BLaER1 (cell line): ENCODE measurements around the gene PI4K2A.

Experiments used
- H3K27ac ChIP-seq: shearing (Covaris generic); formaldehyde crosslinking; 2 replicates; pipeline ENCODE4 v1.8.1; 2022
- H3K27me3 ChIP-seq: shearing (Covaris generic); formaldehyde crosslinking; 2 replicates; pipeline ENCODE4 v1.8.1; 2022
- H3K36me3 ChIP-seq: shearing (Covaris generic); formaldehyde crosslinking; 2 replicates; pipeline ENCODE4 v1.8.1; 2022
- H3K4me1 ChIP-seq: shearing (Covaris generic); formaldehyde crosslinking; 2 replicates; pipeline ENCODE4 v1.8.1; 2022
- H3K4me2 ChIP-seq: shearing (Covaris generic); formaldehyde crosslinking; 2 replicates; pipeline ENCODE4 v1.8.1; 2022
- H3K4me3 ChIP-seq: shearing (Covaris generic); formaldehyde crosslinking; 2 replicates; pipeline ENCODE4 v1.8.1; 2022
- H3K9ac ChIP-seq: shearing (Covaris generic); formaldehyde crosslinking; 2 replicates; pipeline ENCODE4 v1.8.1; 2022
- H3K9me3 ChIP-seq: shearing (Covaris generic); formaldehyde crosslinking; 2 replicates; pipeline ENCODE4 v1.8.1; 2022
- H4K20me1 ChIP-seq: shearing (Covaris generic); formaldehyde crosslinking; 2 replicates; pipeline ENCODE4 v1.8.1; 2022
- Cebpa-rat ChIP-seq: shearing (Covaris generic); IDR thresholded peaks from 2 replicates; pipeline ENCODE4 v1.8.1; 2022

The PI4K2A gene

GRCh38 chr10:97640174-97640867, at the start of gene PI4K2A:
Gene PI4K2A, plus strand, starts transcription at chr10:97640671. Its CDS starts 72 bp downstream, at chr10:97640743.
- no peak for TF ChIP-seq Cebpa-rat
- Histone ChIP-seq H3K4me3 (peak within 1 kb of the TSS; percentile 81), H3K9me3 (peaks cover 10% of the 10 kb centered on the region; the same call in 1 of the 2 replicates), H3K27ac (peak within 1 kb of the TSS; percentile 49; the same call in 1 of the 2 replicates), H3K36me3 (0 out of 2 replicates have a peak, but pooled peaks cover 7% of the 10 kb centered on the region), H3K4me2 (peak within 1 kb of the TSS; percentile 81), H4K20me1 (peaks cover 13% of the 10 kb centered on the region; the same call in 1 of the 2 replicates), H3K4me1 (peaks cover 13% of the 10 kb centered on the region), H3K9ac (peak within 1 kb of the TSS; percentile 73), H3K27me3 (no peaks in the 10 kb centered on the region)

- Histone ChIP-seq H3K9me3 (no peaks in the 10 kb centered on the region), H3K27me3 (no peaks in the 10 kb centered on the region), H3K9ac (no peak overlapping the region), H3K4me1 (peaks cover 17% of the 10 kb centered on the region), H3K27ac (no peak overlapping the region), H3K4me2 (peak overlapping the region; percentile 30), H3K36me3 (no peaks in the 10 kb centered on the region), H4K20me1 (no peaks in the 10 kb centered on the region), H3K4me3 (no peak overlapping the region)
- no peak for TF ChIP-seq Cebpa-rat
Measured at GRCh38 chr10:97590748-97591495, 49.5 kb upstream of the PI4K2A start.

GRCh38 chr10:97593421-97593820, 47.0 kb upstream of the PI4K2A start:
- no peaks in the 10 kb centered on the region for H3K9me3 ChIP-seq
- peaks cover 18% of the 10 kb centered on the region for H3K4me1 ChIP-seq
- no peak overlapping the region for H3K4me2 ChIP-seq
- H3K9ac ChIP-seq = no peak overlapping the region
- H3K27me3 ChIP-seq = no peaks in the 10 kb centered on the region
- H3K36me3 ChIP-seq = no peaks in the 10 kb centered on the region
- no peak for TF ChIP-seq Cebpa-rat
- H3K27ac ChIP-seq = no peak overlapping the region
- H4K20me1 ChIP-seq = no peaks in the 10 kb centered on the region
- H3K4me3 ChIP-seq = no peak overlapping the region

GRCh38 chr10:97596101-97597082, 44.1 kb upstream of the PI4K2A start:
- Histone ChIP-seq H3K36me3 (no peaks in the 10 kb centered on the region), H4K20me1 (no peaks in the 10 kb centered on the region), H3K4me2 (no peak overlapping the region), H3K9me3 (no peaks in the 10 kb centered on the region), H3K4me3 (no peak overlapping the region), H3K27me3 (no peaks in the 10 kb centered on the region), H3K4me1 (peaks cover 14% of the 10 kb centered on the region), H3K27ac (no peak overlapping the region), H3K9ac (no peak overlapping the region)
- no peak for TF ChIP-seq Cebpa-rat

- H3K9me3 ChIP-seq = no peaks in the 10 kb centered on the region
- no peak overlapping the region for H3K4me2 ChIP-seq
- no peak overlapping the region for H3K27ac ChIP-seq
- H3K4me1 ChIP-seq = peaks cover 6% of the 10 kb centered on the region; the same call in 1 of the 2 replicates
- H3K9ac ChIP-seq = no peak overlapping the region
- H3K4me3 ChIP-seq = no peak overlapping the region
- no peaks in the 10 kb centered on the region for H4K20me1 ChIP-seq
- H3K36me3 ChIP-seq = no peaks in the 10 kb centered on the region
- H3K27me3 ChIP-seq = no peaks in the 10 kb centered on the region
- no peak for TF ChIP-seq Cebpa-rat
Measured at GRCh38 chr10:97597778-97598177, 42.7 kb upstream of the PI4K2A start.

- Histone ChIP-seq H3K4me2 (peak overlapping the region; percentile 31; the same call in 1 of the 2 replicates), H3K27ac (no peak overlapping the region), H3K9ac (no peak overlapping the region)
Measured at GRCh38 chr10:97598407-97599271, 41.8 kb upstream of the PI4K2A start.

GRCh38 chr10:97599272-97599619, 41.2 kb upstream of the PI4K2A start:
- Histone ChIP-seq H4K20me1 (no peaks in the 10 kb centered on the region), H3K27me3 (no peaks in the 10 kb centered on the region), H3K4me3 (no peak overlapping the region), H3K36me3 (no peaks in the 10 kb centered on the region), H3K9ac (no peak overlapping the region), H3K27ac (no peak overlapping the region), H3K4me1 (peaks cover 6% of the 10 kb centered on the region; the same call in 1 of the 2 replicates), H3K9me3 (no peaks in the 10 kb centered on the region), H3K4me2 (no peak overlapping the region)
- TF ChIP-seq Cebpa-rat = no peak

More at GRCh38 chr10:97598407-97599271, 41.8 kb upstream of the PI4K2A start:
- no peaks in the 10 kb centered on the region for H4K20me1 ChIP-seq
- no peaks in the 10 kb centered on the region for H3K27me3 ChIP-seq
- no peaks in the 10 kb centered on the region for H3K9me3 ChIP-seq
- peaks cover 6% of the 10 kb centered on the region; the same call in 1 of the 2 replicates for H3K4me1 ChIP-seq
- TF ChIP-seq Cebpa-rat = no peak
- no peak overlapping the region for H3K4me3 ChIP-seq
- H3K36me3 ChIP-seq = no peaks in the 10 kb centered on the region

- Histone ChIP-seq H3K4me1 (peaks cover 6% of the 10 kb centered on the region; the same call in 1 of the 2 replicates), H3K9me3 (no peaks in the 10 kb centered on the region), H3K27me3 (no peaks in the 10 kb centered on the region), H3K36me3 (no peaks in the 10 kb centered on the region), H3K4me2 (no peak overlapping the region), H3K9ac (no peak overlapping the region), H3K4me3 (no peak overlapping the region), H3K27ac (no peak overlapping the region), H4K20me1 (no peaks in the 10 kb centered on the region)
- no peak for TF ChIP-seq Cebpa-rat
Measured at GRCh38 chr10:97600616-97601015, 39.9 kb upstream of the PI4K2A start.
